ENCODE results near the gene YIPF3.

DNA sequence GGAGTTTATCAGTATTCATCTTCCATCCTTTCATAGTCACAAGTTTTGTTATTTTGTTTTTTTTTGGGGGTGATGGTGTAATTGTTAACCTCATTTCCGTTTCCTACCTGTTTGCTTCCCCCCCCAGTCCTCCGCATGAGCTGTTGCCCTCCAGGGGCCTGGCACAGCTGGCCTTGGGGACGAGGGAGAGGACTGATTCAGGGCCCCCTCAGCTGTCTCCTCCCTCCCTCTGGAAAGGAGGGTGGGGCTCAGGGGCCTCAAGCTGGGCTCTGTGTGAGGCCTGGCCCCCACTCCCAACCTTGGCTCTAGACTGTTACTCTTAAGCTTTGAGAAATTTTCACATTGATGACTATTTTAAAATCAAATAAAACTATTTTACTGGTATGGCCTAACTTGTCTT is 10.6 kb downstream of the YIPF3 start:
- TF ChIP-seq CTCF (IDR thresholded peaks at IDR 0.05) (no peak), POLR2A (IDR thresholded peaks at IDR 0.05) (no peak)
